HepG2 (cell line): ENCODE measurements around the gene ZC3H7B. TPM values are rescaled to one million over a fixed set of nuclear protein-coding genes. Genes with fewer than 3 reads are reported as not detected.

ENCODE experiments used
- ATM ChIP-seq: fragments of 450-650 bp; IDR thresholded peaks from 2 replicates; pipeline ENCODE4 v1.7.1; 2017; ENCODE audit warnings: mild to moderate bottlenecking, borderline replicate concordance
- FOXO1 ChIP-seq: sonication (generic); formaldehyde crosslinking; IDR thresholded peaks from 2 replicates; pipeline ENCODE4 v1.4.0; 2020; ENCODE audit warnings: missing genetic modification reagents
- HDAC6 ChIP-seq: fragments of 200-600 bp; sonication (generic); IDR thresholded peaks from 2 replicates; pipeline ENCODE4 v1.7.0; 2017; ENCODE audit warnings: mild to moderate bottlenecking, antibody characterized with exemption, low read length, low read depth
- MAFF ChIP-seq: IDR thresholded peaks from 2 replicates; pipeline ENCODE4 v1.6.1; 2011; ENCODE audit warnings: low read depth, low read length, improper control_type of control experiment
- NFATC3 ChIP-seq: sonication (generic); formaldehyde crosslinking; IDR thresholded peaks from 2 replicates; pipeline ENCODE4 v1.5.1; 2020; ENCODE audit warnings: mild to moderate bottlenecking, missing genetic modification reagents
- PHF8 ChIP-seq: sonication (generic); formaldehyde crosslinking; IDR thresholded peaks from 2 replicates; pipeline ENCODE4 v1.5.0; 2020; ENCODE audit warnings: missing genetic modification reagents
- POLR2G ChIP-seq: fragments of 200-400 bp; formaldehyde crosslinking; IDR thresholded peaks from 2 replicates; pipeline ENCODE4 v1.6.1; 2018; ENCODE audit warnings: mild to moderate bottlenecking, low read depth, low read length, moderate library complexity
- RXRA ChIP-seq: sonication (generic); formaldehyde crosslinking; IDR thresholded peaks from 2 replicates; pipeline ENCODE4 v1.5.1; 2020; ENCODE audit warnings: missing genetic modification reagents
- ZNF274 ChIP-seq: sonication (generic); formaldehyde crosslinking; IDR thresholded peaks from 2 replicates; pipeline ENCODE4 v1.5.1; 2020; ENCODE audit warnings: mild to moderate bottlenecking, missing genetic modification reagents
- ZNF333 ChIP-seq: sonication (generic); formaldehyde crosslinking; IDR thresholded peaks from 2 replicates; pipeline ENCODE4 v1.4.0; 2020; ENCODE audit warnings: mild to moderate bottlenecking, missing genetic modification reagents, borderline replicate concordance
- ZNF629 ChIP-seq: sonication (generic); formaldehyde crosslinking; conservative IDR thresholded peaks from 2 replicates; pipeline ENCODE4 v1.5.0; 2020; ENCODE audit warnings: missing genetic modification reagents
- ZSCAN22 ChIP-seq: sonication (generic); formaldehyde crosslinking; IDR thresholded peaks from 2 replicates; pipeline ENCODE4 v1.4.0; 2020; ENCODE audit warnings: mild to moderate bottlenecking, missing genetic modification reagents
- polyA plus RNA-seq, 8 experiments: library from polyadenylated mRNA; depleted of rRNA in 3 of 8; stranded (reverse) in 7 of 8; unstranded in 1 of 8; fragments of >200 nt; fragmentation: Illumina TruSeq in 4 of 8; extraction: Trizol in 4 of 8; gene quantifications; 2 replicates each; pipeline versions ENCODE4 v1.2.1 to v1.2.3, GENCODE V29; 2011 to 2016; ENCODE audit warnings: low read depth in 4 of 8, missing spikeins in 1 of 8, mixed read lengths in 1 of 8; ENCODE audit not compliant: insufficient read depth in 1 of 8
- total RNA-seq, 5 experiments: library from RNA; depleted of rRNA; stranded (reverse); fragments of >200 nt; fragmentation: Illumina TruSeq; extraction: Trizol; gene quantifications; 2 replicates each; pipeline ENCODE4 v1.2.3, GENCODE V29; 2016; ENCODE audit warnings: low read depth in 1 of 5
- TF ChIP-seq, protein P1 (sequence below): IDR thresholded peaks from 2 replicates; pipeline ENCODE4 v1.6.1; 2016; ENCODE audit warnings: low read depth, control low read depth
- TF ChIP-seq, protein P2 (sequence below): sonication (generic); formaldehyde crosslinking; IDR thresholded peaks from 2 replicates; pipeline ENCODE4 v1.4.0; 2020; ENCODE audit warnings: missing genetic modification reagents
- TF ChIP-seq, protein P3 (sequence below): sonication (generic); formaldehyde crosslinking; IDR thresholded peaks from 2 replicates; pipeline ENCODE4 v1.4.0; 2020; ENCODE audit warnings: missing genetic modification reagents
- TF ChIP-seq, protein P4 (sequence below), 2 experiments: sonication (generic) in 1 of 2; formaldehyde crosslinking in 1 of 2; IDR thresholded peaks; 2 replicates each; pipeline versions ENCODE4 v1.4.0 to v1.6.1; 2016 to 2020; ENCODE audit warnings: borderline replicate concordance in 1 of 2, low read depth in 1 of 2, mild to moderate bottlenecking in 1 of 2, missing genetic modification reagents in 1 of 2
- TF ChIP-seq, protein P5 (sequence below): IDR thresholded peaks from 2 replicates; pipeline ENCODE4 v1.6.1; 2018; ENCODE audit warnings: missing genetic modification reagents, mild to moderate bottlenecking, missing compliant biosample characterization

ZC3H7B gene
- total and polyA plus RNA-seq, 2 of the 13 experiments (the other 11 are each of a cell fraction or from before 2014, with no cell fraction given) = 26.4 to 37.2 TPM

DNA sequence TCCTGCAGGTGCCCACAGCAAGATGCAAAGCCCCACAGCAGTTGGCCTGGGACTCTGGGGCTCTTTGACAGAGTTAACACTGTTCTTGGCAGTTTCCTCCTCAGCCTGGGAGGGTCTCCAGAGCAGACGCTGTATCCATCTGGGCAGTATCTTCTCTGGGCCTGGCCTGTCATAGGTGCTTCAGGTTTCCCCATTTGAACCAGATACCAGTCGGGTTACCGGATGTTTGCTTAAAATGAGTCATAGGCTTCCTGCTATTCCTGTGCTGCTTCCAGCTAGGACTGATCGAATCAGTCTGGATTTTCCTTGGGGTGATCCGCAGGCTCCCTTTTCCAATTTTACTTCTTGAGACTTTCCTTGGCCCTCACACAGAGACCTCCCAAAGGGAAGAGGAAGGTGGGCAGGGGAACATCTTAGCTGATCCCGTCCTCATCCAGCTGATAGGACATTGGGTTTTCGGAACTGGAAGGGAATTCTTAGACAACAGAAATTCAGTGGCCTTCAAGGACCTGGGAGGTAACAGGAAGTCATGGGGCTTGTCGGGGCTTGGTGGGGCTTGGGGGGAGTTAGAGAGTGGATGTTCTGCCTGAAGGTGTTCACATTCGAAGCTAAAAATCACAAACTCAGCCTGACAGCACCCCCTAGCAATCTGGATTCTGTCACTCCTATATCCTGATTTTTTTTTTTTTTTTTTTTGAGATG is 12.9 kb upstream of the ZC3H7B start (continued):
- TF ChIP-seq, protein P1, sequence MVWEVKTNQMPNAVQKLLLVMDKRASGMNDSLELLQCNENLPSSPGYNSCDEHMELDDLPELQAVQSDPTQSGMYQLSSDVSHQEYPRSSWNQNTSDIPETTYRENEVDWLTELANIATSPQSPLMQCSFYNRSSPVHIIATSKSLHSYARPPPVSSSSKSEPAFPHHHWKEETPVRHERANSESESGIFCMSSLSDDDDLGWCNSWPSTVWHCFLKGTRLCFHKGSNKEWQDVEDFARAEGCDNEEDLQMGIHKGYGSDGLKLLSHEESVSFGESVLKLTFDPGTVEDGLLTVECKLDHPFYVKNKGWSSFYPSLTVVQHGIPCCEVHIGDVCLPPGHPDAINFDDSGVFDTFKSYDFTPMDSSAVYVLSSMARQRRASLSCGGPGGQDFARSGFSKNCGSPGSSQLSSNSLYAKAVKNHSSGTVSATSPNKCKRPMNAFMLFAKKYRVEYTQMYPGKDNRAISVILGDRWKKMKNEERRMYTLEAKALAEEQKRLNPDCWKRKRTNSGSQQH (CRISPR knock-in tag) = peak; percentile 76; the same call in 1 of the 2 replicates
- TF ChIP-seq, protein P2, sequence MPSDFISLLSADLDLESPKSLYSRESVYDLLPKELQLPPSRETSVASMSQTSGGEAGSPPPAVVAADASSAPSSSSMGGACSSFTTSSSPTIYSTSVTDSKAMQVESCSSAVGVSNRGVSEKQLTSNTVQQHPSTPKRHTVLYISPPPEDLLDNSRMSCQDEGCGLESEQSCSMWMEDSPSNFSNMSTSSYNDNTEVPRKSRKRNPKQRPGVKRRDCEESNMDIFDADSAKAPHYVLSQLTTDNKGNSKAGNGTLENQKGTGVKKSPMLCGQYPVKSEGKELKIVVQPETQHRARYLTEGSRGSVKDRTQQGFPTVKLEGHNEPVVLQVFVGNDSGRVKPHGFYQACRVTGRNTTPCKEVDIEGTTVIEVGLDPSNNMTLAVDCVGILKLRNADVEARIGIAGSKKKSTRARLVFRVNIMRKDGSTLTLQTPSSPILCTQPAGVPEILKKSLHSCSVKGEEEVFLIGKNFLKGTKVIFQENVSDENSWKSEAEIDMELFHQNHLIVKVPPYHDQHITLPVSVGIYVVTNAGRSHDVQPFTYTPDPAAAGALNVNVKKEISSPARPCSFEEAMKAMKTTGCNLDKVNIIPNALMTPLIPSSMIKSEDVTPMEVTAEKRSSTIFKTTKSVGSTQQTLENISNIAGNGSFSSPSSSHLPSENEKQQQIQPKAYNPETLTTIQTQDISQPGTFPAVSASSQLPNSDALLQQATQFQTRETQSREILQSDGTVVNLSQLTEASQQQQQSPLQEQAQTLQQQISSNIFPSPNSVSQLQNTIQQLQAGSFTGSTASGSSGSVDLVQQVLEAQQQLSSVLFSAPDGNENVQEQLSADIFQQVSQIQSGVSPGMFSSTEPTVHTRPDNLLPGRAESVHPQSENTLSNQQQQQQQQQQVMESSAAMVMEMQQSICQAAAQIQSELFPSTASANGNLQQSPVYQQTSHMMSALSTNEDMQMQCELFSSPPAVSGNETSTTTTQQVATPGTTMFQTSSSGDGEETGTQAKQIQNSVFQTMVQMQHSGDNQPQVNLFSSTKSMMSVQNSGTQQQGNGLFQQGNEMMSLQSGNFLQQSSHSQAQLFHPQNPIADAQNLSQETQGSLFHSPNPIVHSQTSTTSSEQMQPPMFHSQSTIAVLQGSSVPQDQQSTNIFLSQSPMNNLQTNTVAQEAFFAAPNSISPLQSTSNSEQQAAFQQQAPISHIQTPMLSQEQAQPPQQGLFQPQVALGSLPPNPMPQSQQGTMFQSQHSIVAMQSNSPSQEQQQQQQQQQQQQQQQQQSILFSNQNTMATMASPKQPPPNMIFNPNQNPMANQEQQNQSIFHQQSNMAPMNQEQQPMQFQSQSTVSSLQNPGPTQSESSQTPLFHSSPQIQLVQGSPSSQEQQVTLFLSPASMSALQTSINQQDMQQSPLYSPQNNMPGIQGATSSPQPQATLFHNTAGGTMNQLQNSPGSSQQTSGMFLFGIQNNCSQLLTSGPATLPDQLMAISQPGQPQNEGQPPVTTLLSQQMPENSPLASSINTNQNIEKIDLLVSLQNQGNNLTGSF (CRISPR knock-in tag) = no peak
- TF ChIP-seq ZNF333 (CRISPR knock-in tag) (no peak), POLR2G (peak; percentile 83), RXRA (peak; percentile 68; the same call in 1 of the 2 replicates), MAFF (no peak), FOXO1 (CRISPR knock-in tag) (no peak), ATM (no peak), ZNF629 (CRISPR knock-in tag) (no peak), NFATC3 (CRISPR knock-in tag) (no peak), ZNF274 (CRISPR knock-in tag) (no peak), ZSCAN22 (CRISPR knock-in tag) (no peak), PHF8 (peak; percentile 37; the same call in 1 of the 2 replicates), HDAC6 (no peak)
- TF ChIP-seq, protein P3, sequence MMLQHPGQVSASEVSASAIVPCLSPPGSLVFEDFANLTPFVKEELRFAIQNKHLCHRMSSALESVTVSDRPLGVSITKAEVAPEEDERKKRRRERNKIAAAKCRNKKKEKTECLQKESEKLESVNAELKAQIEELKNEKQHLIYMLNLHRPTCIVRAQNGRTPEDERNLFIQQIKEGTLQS (CRISPR knock-in tag) = peak; percentile 96
- TF ChIP-seq, protein P4, sequence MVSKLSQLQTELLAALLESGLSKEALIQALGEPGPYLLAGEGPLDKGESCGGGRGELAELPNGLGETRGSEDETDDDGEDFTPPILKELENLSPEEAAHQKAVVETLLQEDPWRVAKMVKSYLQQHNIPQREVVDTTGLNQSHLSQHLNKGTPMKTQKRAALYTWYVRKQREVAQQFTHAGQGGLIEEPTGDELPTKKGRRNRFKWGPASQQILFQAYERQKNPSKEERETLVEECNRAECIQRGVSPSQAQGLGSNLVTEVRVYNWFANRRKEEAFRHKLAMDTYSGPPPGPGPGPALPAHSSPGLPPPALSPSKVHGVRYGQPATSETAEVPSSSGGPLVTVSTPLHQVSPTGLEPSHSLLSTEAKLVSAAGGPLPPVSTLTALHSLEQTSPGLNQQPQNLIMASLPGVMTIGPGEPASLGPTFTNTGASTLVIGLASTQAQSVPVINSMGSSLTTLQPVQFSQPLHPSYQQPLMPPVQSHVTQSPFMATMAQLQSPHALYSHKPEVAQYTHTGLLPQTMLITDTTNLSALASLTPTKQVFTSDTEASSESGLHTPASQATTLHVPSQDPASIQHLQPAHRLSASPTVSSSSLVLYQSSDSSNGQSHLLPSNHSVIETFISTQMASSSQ (IDR thresholded peaks at IDR 0.05; ENCODE audit: low read depth) = no peak
- TF ChIP-seq, protein P4 (CRISPR knock-in tag; IDR thresholded peaks at IDR 0.05; ENCODE audit: borderline replicate concordance) = no peak
- TF ChIP-seq, protein P5, sequence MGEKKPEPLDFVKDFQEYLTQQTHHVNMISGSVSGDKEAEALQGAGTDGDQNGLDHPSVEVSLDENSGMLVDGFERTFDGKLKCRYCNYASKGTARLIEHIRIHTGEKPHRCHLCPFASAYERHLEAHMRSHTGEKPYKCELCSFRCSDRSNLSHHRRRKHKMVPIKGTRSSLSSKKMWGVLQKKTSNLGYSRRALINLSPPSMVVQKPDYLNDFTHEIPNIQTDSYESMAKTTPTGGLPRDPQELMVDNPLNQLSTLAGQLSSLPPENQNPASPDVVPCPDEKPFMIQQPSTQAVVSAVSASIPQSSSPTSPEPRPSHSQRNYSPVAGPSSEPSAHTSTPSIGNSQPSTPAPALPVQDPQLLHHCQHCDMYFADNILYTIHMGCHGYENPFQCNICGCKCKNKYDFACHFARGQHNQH (CRISPR knock-in tag) = peak; percentile 55; the same call in 1 of the 2 replicates
